ENCODE results near the gene FGD5.

DNA sequence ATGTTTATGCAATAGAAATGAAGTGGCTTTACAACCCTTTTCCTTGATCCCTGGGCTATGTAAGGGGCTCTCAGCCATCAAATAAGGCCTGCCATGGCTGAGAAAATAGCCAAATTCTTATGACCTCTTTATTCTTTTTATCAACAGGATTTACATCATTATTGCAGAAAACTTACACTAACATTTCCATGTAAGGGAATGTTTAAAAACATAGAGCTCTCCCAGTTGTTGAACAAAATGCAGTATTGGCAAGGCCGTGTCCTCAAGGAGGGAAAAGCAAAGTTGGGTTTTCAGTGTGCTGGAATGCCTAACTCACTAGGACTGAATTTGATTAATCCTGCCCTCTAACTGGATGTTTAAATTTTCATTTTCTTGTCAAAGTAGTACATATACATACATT is 150.9 kb downstream of the FGD5 start:
- TF ChIP-seq, protein P1, sequence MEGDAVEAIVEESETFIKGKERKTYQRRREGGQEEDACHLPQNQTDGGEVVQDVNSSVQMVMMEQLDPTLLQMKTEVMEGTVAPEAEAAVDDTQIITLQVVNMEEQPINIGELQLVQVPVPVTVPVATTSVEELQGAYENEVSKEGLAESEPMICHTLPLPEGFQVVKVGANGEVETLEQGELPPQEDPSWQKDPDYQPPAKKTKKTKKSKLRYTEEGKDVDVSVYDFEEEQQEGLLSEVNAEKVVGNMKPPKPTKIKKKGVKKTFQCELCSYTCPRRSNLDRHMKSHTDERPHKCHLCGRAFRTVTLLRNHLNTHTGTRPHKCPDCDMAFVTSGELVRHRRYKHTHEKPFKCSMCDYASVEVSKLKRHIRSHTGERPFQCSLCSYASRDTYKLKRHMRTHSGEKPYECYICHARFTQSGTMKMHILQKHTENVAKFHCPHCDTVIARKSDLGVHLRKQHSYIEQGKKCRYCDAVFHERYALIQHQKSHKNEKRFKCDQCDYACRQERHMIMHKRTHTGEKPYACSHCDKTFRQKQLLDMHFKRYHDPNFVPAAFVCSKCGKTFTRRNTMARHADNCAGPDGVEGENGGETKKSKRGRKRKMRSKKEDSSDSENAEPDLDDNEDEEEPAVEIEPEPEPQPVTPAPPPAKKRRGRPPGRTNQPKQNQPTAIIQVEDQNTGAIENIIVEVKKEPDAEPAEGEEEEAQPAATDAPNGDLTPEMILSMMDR (IDR thresholded peaks at IDR 0.05), result no peak
- no peak for TF ChIP-seq POLR2A (IDR thresholded peaks at IDR 0.05)

Measured in esophagus squamous epithelium (tissue), 4 donors.